IMR-90 (cell line): ENCODE measurements around the gene PHF19. TPM values are rescaled to one million over a fixed set of nuclear protein-coding genes. Genes with fewer than 3 reads are reported as not detected.

ENCODE experiments used
- ATAC-seq: fragments of 200-7000 bp; cut with Tn5 transposase; 2 replicates; pipeline ENCODE4 v1.9.1; 2020; ENCODE audit warnings: low read depth, mild to moderate bottlenecking, moderate library complexity
- BruUV-seq: library from RNA; stranded (reverse); fragments of 400-500 nt; replicated peaks from 2 replicates; lab custom pipeline; 2021; lab: Mats Ljungman, UMichigan
- CTCF ChIA-PET: fragments of 300-600 bp; formaldehyde crosslinking; extraction: SDS; loops from one replicate; lab custom pipeline; 2021; ENCODE audit warnings: antibody characterized with exemption; lab: Yijun Ruan, JAX
- POLR2A ChIA-PET: fragments of 300-600 bp; sonication (Branson Sonifier 250); formaldehyde crosslinking; loops from one replicate; lab custom pipeline; 2022; ENCODE audit warnings: antibody characterized with exemption; ENCODE audit not compliant: unreplicated experiment; lab: Charles Lee
- DNase-seq: peaks from one replicate; pipeline ENCODE4 v3.0.0; 2013
- H2AFZ ChIP-seq: replicated peaks from 2 replicates; pipeline ENCODE3; 2013; ENCODE audit warnings: low read length, mild to moderate bottlenecking; ENCODE audit not compliant: poor library complexity
- H2AK5ac ChIP-seq: 2 replicates; pipeline ENCODE4 v1.6.1; 2013; ENCODE audit warnings: low read depth, low read length, inconsistent platforms
- H2AK9ac ChIP-seq: replicated peaks from 2 replicates; pipeline ENCODE3; 2013; ENCODE audit warnings: mild to moderate bottlenecking, low read depth, low read length, moderate library complexity; ENCODE audit not compliant: poor library complexity
- H2BK120ac ChIP-seq: 2 replicates; pipeline ENCODE4 v1.6.1; 2013; ENCODE audit warnings: low read depth, low read length, inconsistent platforms
- H2BK15ac ChIP-seq: 3 replicates; pipeline ENCODE4 v1.6.1; 2013; ENCODE audit warnings: low read depth, low read length, inconsistent platforms
- H2BK20ac ChIP-seq: 2 replicates; pipeline ENCODE4 v1.6.1; 2013; ENCODE audit warnings: low read depth, mild to moderate bottlenecking, inconsistent platforms, low read length, moderate library complexity
- H2BK5ac ChIP-seq: 2 replicates; pipeline ENCODE4 v1.6.1; 2013; ENCODE audit warnings: mild to moderate bottlenecking, low read depth, low read length, inconsistent platforms; ENCODE audit not compliant: poor library complexity, severe bottlenecking
- H3K14ac ChIP-seq: replicated peaks from 2 replicates; pipeline ENCODE4 v1.6.1; 2013; ENCODE audit warnings: low read depth, low read length, inconsistent platforms
- H3K18ac ChIP-seq: 2 replicates; pipeline ENCODE4 v1.6.1; 2013; ENCODE audit warnings: low read depth, low read length, control low read depth
- H3K23ac ChIP-seq: 2 replicates; pipeline ENCODE4 v1.6.1; 2013; ENCODE audit warnings: low read depth, low read length, inconsistent platforms
- H3K27ac ChIP-seq: 2 replicates; pipeline ENCODE4 v1.5.1; 2013; ENCODE audit warnings: mild to moderate bottlenecking, control low read depth, low read length; ENCODE audit not compliant: insufficient read depth
- H3K27me3 ChIP-seq: 2 replicates; pipeline ENCODE4 v1.6.1; 2013; ENCODE audit warnings: low read length; ENCODE audit not compliant: control insufficient read depth, insufficient read depth
- H3K36me3 ChIP-seq: 2 replicates; pipeline ENCODE4 v1.6.1; 2013; ENCODE audit warnings: low read length, mixed read lengths; ENCODE audit not compliant: control insufficient read depth, insufficient read depth
- H3K4ac ChIP-seq: 2 replicates; pipeline ENCODE4 v1.6.1; 2013; ENCODE audit warnings: low read depth, low read length, inconsistent platforms
- H3K4me1 ChIP-seq: 2 replicates; pipeline ENCODE4 v1.6.1; 2013; ENCODE audit warnings: low read length, mixed read lengths; ENCODE audit not compliant: control insufficient read depth, insufficient read depth
- H3K4me2 ChIP-seq: 2 replicates; pipeline ENCODE4 v1.6.1; 2013; ENCODE audit warnings: low read depth, mild to moderate bottlenecking, control low read depth, low read length, moderate library complexity
- H3K4me3 ChIP-seq: 2 replicates; pipeline ENCODE4 v1.5.1; 2013; ENCODE audit warnings: low read depth, mild to moderate bottlenecking, control low read depth, low read length, moderate library complexity; ENCODE audit not compliant: insufficient read depth
- H3K56ac ChIP-seq: 2 replicates; pipeline ENCODE4 v1.6.1; 2013; ENCODE audit warnings: low read length, inconsistent platforms; ENCODE audit not compliant: insufficient read depth; ENCODE audit errors: extremely low read depth
- H3K79me1 ChIP-seq, 2 experiments: 2 replicates each; pipeline ENCODE4 v1.6.1; 2013; ENCODE audit warnings: low read length in 2 of 2, inconsistent platforms in 1 of 2, low read depth in 1 of 2
- H3K9ac ChIP-seq: 2 replicates; pipeline ENCODE4 v1.6.1; 2013; ENCODE audit warnings: low read depth, low read length, control low read depth
- H3K9me1 ChIP-seq: 2 replicates; pipeline ENCODE4 v1.6.1; 2013; ENCODE audit warnings: low read length, inconsistent platforms; ENCODE audit not compliant: insufficient read depth
- H3K9me3 ChIP-seq: 2 replicates; pipeline ENCODE4 v1.6.1; 2013; ENCODE audit warnings: low read length; ENCODE audit not compliant: control insufficient read depth, insufficient read depth
- H4K20me1 ChIP-seq: 2 replicates; pipeline ENCODE4 v1.6.1; 2013; ENCODE audit warnings: low read length, inconsistent platforms; ENCODE audit not compliant: insufficient read depth
- H4K5ac ChIP-seq: 2 replicates; pipeline ENCODE4 v1.6.1; 2013; ENCODE audit warnings: mild to moderate bottlenecking, low read depth, low read length, control low read depth
- H4K8ac ChIP-seq, 2 experiments: 2 replicates each; pipeline ENCODE4 v1.6.1; 2013; ENCODE audit warnings: low read depth in 2 of 2, low read length in 2 of 2, control low read depth in 1 of 2, inconsistent platforms in 1 of 2
- H4K91ac ChIP-seq: 2 replicates; pipeline ENCODE4 v1.6.1; 2013; ENCODE audit warnings: low read depth, low read length, inconsistent platforms; ENCODE audit not compliant: insufficient read depth
- CEBPB ChIP-seq: IDR thresholded peaks from 2 replicates; pipeline ENCODE4 v1.6.1; 2012; ENCODE audit warnings: low read depth, low read length, improper control_type of control experiment
- POLR2A ChIP-seq: IDR thresholded peaks from 2 replicates; pipeline ENCODE4 v1.6.1; 2012; ENCODE audit warnings: mild to moderate bottlenecking, low read depth, low read length
- SMC3 ChIP-seq: fragments of 150-350 bp; IDR thresholded peaks from 2 replicates; pipeline ENCODE4 v1.6.1; 2016; ENCODE audit warnings: low read depth, mild to moderate bottlenecking, antibody characterized with exemption, low read length, moderate library complexity
- WGBS, 2 experiments: methylation state at CpG; one replicate each; pipeline versions ENCODE4 v1.1.5 to v1.1.7; 2013; ENCODE audit warnings: missing lambda C conversion rate in 2 of 2; ENCODE audit not compliant: insufficient read length in 1 of 2; ENCODE audit errors: extremely low coverage in 2 of 2; 5-methylcytosine and 5-hydroxymethylcytosine counted together
- dilution Hi-C: fragments of 300-500 bp; cut with HindIII; formaldehyde crosslinking; loops from one replicate; pipeline ENCODE4 v1.14.3; 2018; ENCODE audit warnings: low sequenced_read_pairs; ENCODE audit not compliant: unreplicated experiment
- in situ Hi-C: fragments of 300-500 bp; cut with MboI; formaldehyde crosslinking; loops from 3 replicates; pipeline ENCODE4 v1.14.3; 2019; ENCODE audit warnings: low sequenced_read_pairs, inconsistent platforms, mixed read lengths
- intact Hi-C: fragments of 100-400 bp; cut with micrococcal nuclease; formaldehyde crosslinking; loops from 2 replicates; pipeline ENCODE4 v1.10.0; 2022
- polyA plus RNA-seq, 3 experiments: library from polyadenylated mRNA; depleted of rRNA; stranded (reverse); fragments of >200 nt; gene quantifications; 2 replicates each; pipeline ENCODE4 v1.2.3, GENCODE V29; 2012; ENCODE audit warnings: low replicate concordance in 1 of 3
- total RNA-seq: library from RNA; depleted of rRNA; stranded (reverse); fragments of >200 nt; gene quantifications from 2 replicates; pipeline ENCODE4 v1.2.3, GENCODE V29; 2012

Gene PHF19
- total and polyA plus RNA-seq, 2 of the 4 experiments (the other 2 are of a cell fraction), result 37.6 to 55.6 TPM

GRCh38 chr9:120818595-120818994 is 58.4 kb downstream of the PHF19 start:
- Histone ChIP-seq H2AK9ac (no peak overlapping the region), H3K23ac (no peak overlapping the region), H3K4me3 (no peak overlapping the region), H3K9ac (no peak overlapping the region), H2AFZ (no peak overlapping the region), H2BK120ac (no peak overlapping the region), H2BK20ac (no peak overlapping the region), H3K4me2 (no peak overlapping the region), H3K9me3 (no peaks in the 10 kb centered on the region), H2BK5ac (no peak overlapping the region), H4K91ac (no peak overlapping the region), H3K14ac (no peak overlapping the region), H3K9me1 (no peaks in the 10 kb centered on the region), H3K4me1 (no peaks in the 10 kb centered on the region), H4K5ac (no peak overlapping the region), H2BK15ac (no peak overlapping the region), H3K27ac (no peak overlapping the region), H3K36me3 (peaks cover 24% of the 10 kb centered on the region), H3K27me3 (no peaks in the 10 kb centered on the region), H2AK5ac (no peak overlapping the region), H3K4ac (no peak overlapping the region), H4K20me1 (no peaks in the 10 kb centered on the region), H3K18ac (no peak overlapping the region), H3K56ac (no peak overlapping the region), H3K79me1 (no peaks in the 10 kb centered on the region), H4K8ac (no peak overlapping the region)
- ATAC-seq (no peak), DNase-seq (no peak)
- no TSS peak for BruUV-seq
- dilution Hi-C loops, result no loop called here
- in situ Hi-C loops, result no loop called here
- ChIA-PET CTCF (no interaction called here), POLR2A (no interaction called here)
- intact Hi-C loops, result no loop called here
- TF ChIP-seq CEBPB (no peak), SMC3 (no peak), POLR2A (no peak)
- no CpG with 5 or more reads among the region's 1 CpG for WGBS, 2 experiments
